H9 (cell line): ENCODE results near the gene AFMID. TPM values are rescaled to one million over a fixed set of nuclear protein-coding genes. Genes with fewer than 3 reads are reported as not detected.

Experiments used
- DNase-seq: peaks from one replicate; pipeline ENCODE4 v3.0.0-alpha.2; 2017
- H2AFZ ChIP-seq: one replicate; pipeline ENCODE4 v1.6.1; 2013; ENCODE audit warnings: mild to moderate bottlenecking, low read length, control low read depth, moderate library complexity
- H2AK5ac ChIP-seq: 2 replicates; pipeline ENCODE4 v1.6.1; 2013; ENCODE audit warnings: low read length, control low read depth, mixed read lengths; ENCODE audit not compliant: insufficient read length
- H2BK120ac ChIP-seq: one replicate; pipeline ENCODE4 v1.6.1; 2013; ENCODE audit warnings: low read depth, mild to moderate bottlenecking, low read length, control low read depth, inconsistent platforms; ENCODE audit not compliant: poor library complexity, severe bottlenecking
- H2BK12ac ChIP-seq: 2 replicates; pipeline ENCODE4 v1.6.1; 2013; ENCODE audit warnings: low read length, control low read depth, mixed read lengths, low read depth; ENCODE audit not compliant: insufficient read length
- H2BK15ac ChIP-seq: 2 replicates; pipeline ENCODE4 v1.6.1; 2013; ENCODE audit warnings: low read depth, low read length, control low read depth
- H2BK20ac ChIP-seq: one replicate; pipeline ENCODE4 v1.6.1; 2013; ENCODE audit warnings: low read depth, mild to moderate bottlenecking, low read length, control low read depth, inconsistent platforms; ENCODE audit not compliant: poor library complexity, severe bottlenecking
- H2BK5ac ChIP-seq: 2 replicates; pipeline ENCODE4 v1.6.1; 2013; ENCODE audit warnings: low read length, control low read depth, mixed read lengths; ENCODE audit not compliant: insufficient read length
- H3K14ac ChIP-seq: 2 replicates; pipeline ENCODE4 v1.6.1; 2013; ENCODE audit warnings: low read length, control low read depth; ENCODE audit not compliant: insufficient read depth
- H3K18ac ChIP-seq: 2 replicates; pipeline ENCODE4 v1.6.1; 2013; ENCODE audit warnings: low read depth, mild to moderate bottlenecking, mixed read lengths, low read length, control low read depth; ENCODE audit not compliant: insufficient read length
- H3K23ac ChIP-seq: 2 replicates; pipeline ENCODE4 v1.6.1; 2013; ENCODE audit warnings: low read length, control low read depth, mixed read lengths, low read depth; ENCODE audit not compliant: insufficient read length
- H3K23me2 ChIP-seq: 2 replicates; pipeline ENCODE4 v1.6.1; 2013; ENCODE audit warnings: low read depth, mild to moderate bottlenecking, mixed read lengths, low read length, control low read depth; ENCODE audit not compliant: insufficient read length, poor library complexity, severe bottlenecking
- H3K27ac ChIP-seq: 2 replicates; pipeline ENCODE4 v1.5.1; 2013; ENCODE audit warnings: low read length, control low read depth, mixed read lengths, low read depth; ENCODE audit not compliant: insufficient read length
- H3K27me3 ChIP-seq: 2 replicates; pipeline ENCODE4 v1.6.1; 2013; ENCODE audit warnings: low read length, control low read depth, inconsistent platforms; ENCODE audit not compliant: insufficient read depth
- H3K4ac ChIP-seq: 2 replicates; pipeline ENCODE4 v1.6.1; 2013; ENCODE audit warnings: low read depth, mild to moderate bottlenecking, control low read depth, inconsistent platforms, low read length, moderate library complexity
- H3K4me1 ChIP-seq: 2 replicates; pipeline ENCODE4 v1.6.1; 2013; ENCODE audit warnings: low read length, control low read depth, inconsistent platforms; ENCODE audit not compliant: insufficient read depth
- H3K4me2 ChIP-seq: 2 replicates; pipeline ENCODE4 v1.6.1; 2013; ENCODE audit warnings: low read length, control low read depth, mixed read lengths; ENCODE audit not compliant: insufficient read length, insufficient read depth
- H3K56ac ChIP-seq: 2 replicates; pipeline ENCODE4 v1.6.1; 2013; ENCODE audit warnings: low read depth, mild to moderate bottlenecking, mixed read lengths, low read length, control low read depth; ENCODE audit not compliant: insufficient read length
- H3K79me1 ChIP-seq: 2 replicates; pipeline ENCODE4 v1.6.1; 2013; ENCODE audit warnings: low read depth, mild to moderate bottlenecking, moderate library complexity, low read length, control low read depth, inconsistent platforms; ENCODE audit not compliant: insufficient read depth, poor library complexity, severe bottlenecking
- H3K79me2 ChIP-seq: 2 replicates; pipeline ENCODE4 v1.6.1; 2013; ENCODE audit warnings: low read length, control low read depth, inconsistent platforms; ENCODE audit not compliant: insufficient read depth
- H3K9ac ChIP-seq: 2 replicates; pipeline ENCODE4 v1.6.1; 2013; ENCODE audit warnings: low read length, control low read depth, mixed read lengths; ENCODE audit not compliant: insufficient read length; ENCODE audit errors: extremely low read depth
- H3K9me3 ChIP-seq: one replicate; pipeline ENCODE4 v1.6.1; 2013; ENCODE audit warnings: low read depth, low read length, inconsistent platforms; ENCODE audit not compliant: control insufficient read depth
- H3T11ph ChIP-seq: one replicate; pipeline ENCODE4 v1.6.1; 2013; ENCODE audit warnings: mild to moderate bottlenecking, low read length, control low read depth, inconsistent platforms
- H4K20me1 ChIP-seq: one replicate; pipeline ENCODE4 v1.6.1; 2013; ENCODE audit not compliant: control insufficient read depth, insufficient read length, insufficient read depth
- H4K5ac ChIP-seq: 2 replicates; pipeline ENCODE4 v1.6.1; 2013; ENCODE audit warnings: low read depth, mild to moderate bottlenecking, mixed read lengths, low read length, control low read depth; ENCODE audit not compliant: insufficient read length
- H4K8ac ChIP-seq: replicated peaks from 2 replicates; pipeline ENCODE4 v1.6.1; 2013; ENCODE audit warnings: low read length, control low read depth, mixed read lengths, low read depth; ENCODE audit not compliant: insufficient read length
- H4K91ac ChIP-seq: 2 replicates; pipeline ENCODE4 v1.6.1; 2013; ENCODE audit warnings: low read depth, mild to moderate bottlenecking, moderate library complexity, mixed read lengths, low read length, control low read depth; ENCODE audit not compliant: insufficient read length
- H3K27ac Mint-ChIP-seq, 3 experiments: 2 replicates in 2 of 3; 3 replicates in 1 of 3; pipeline ENCODE4 v1.8.0; 2020 to 2021; ENCODE audit warnings: mixed read lengths in 3 of 3, mild to moderate bottlenecking in 1 of 3, moderate library complexity in 1 of 3
- H3K27me3 Mint-ChIP-seq: 2 replicates; pipeline ENCODE4 v1.8.0; 2021; ENCODE audit warnings: low read depth, mild to moderate bottlenecking, moderate library complexity, mixed read lengths
- H3K36me3 Mint-ChIP-seq, 3 experiments: 2 replicates in 2 of 3; 3 replicates in 1 of 3; pipeline ENCODE4 v1.8.0; 2020 to 2021; ENCODE audit warnings: low read depth in 3 of 3, mixed read lengths in 3 of 3; ENCODE audit not compliant: insufficient read depth in 1 of 3
- H3K4me1 Mint-ChIP-seq, 2 experiments: 2 replicates each; pipeline ENCODE4 v1.8.0; 2020; ENCODE audit warnings: mixed read lengths in 2 of 2
- H3K4me3 Mint-ChIP-seq, 2 experiments: 2 replicates in 1 of 2; 3 replicates in 1 of 2; pipeline ENCODE4 v1.8.0; 2020 to 2021; ENCODE audit warnings: mild to moderate bottlenecking in 2 of 2, mixed read lengths in 2 of 2, moderate library complexity in 1 of 2
- H3K9me3 Mint-ChIP-seq, 2 experiments: 2 replicates in 1 of 2; 3 replicates in 1 of 2; pipeline ENCODE4 v1.8.0; 2020; ENCODE audit warnings: mild to moderate bottlenecking in 2 of 2, mixed read lengths in 2 of 2, moderate library complexity in 1 of 2
- CTCF ChIP-seq: fragments of 200-600 bp; sonication (generic); conservative IDR thresholded peaks from 3 replicates; pipeline ENCODE4 v1.8.0; 2021; ENCODE audit warnings: antibody characterized with exemption, mild to moderate bottlenecking
- WGBS: extraction: QIAGEN DNeasy Blood & Tissue Kit; methylation state at CpG from one replicate; pipeline ENCODE4 v1.1.7; 2013; ENCODE audit warnings: missing lambda C conversion rate, low lambda C conversion rate, mixed read lengths; ENCODE audit not compliant: insufficient read length; ENCODE audit errors: extremely low coverage; 5-methylcytosine and 5-hydroxymethylcytosine counted together
- total RNA-seq: library from RNA; stranded (reverse); gene quantifications from 2 replicates; pipeline ENCODE4 v1.2.1, GENCODE V29; 2021

Gene AFMID
- total RNA-seq, 1 experiment from 2014 or later: 64.1 TPM

DNA sequence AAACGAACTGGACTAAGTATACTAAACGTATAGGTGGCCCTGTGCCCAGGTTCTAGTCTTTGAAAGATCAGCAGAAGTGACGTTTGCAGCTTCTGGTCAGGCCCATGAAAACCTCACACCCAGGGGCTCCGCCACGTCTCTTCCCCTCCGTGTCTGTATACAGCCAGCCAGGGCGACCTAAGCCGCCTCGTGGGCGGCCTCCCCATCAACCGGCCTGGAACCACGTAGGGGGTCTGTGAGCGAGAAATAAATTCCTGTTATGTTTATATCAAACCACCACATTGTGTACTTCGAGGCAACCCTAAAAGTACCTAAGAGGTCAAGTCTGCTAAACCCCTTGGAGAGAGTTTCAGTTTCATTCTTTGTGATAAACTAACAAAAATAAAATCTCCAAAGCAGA, 7.1 kb upstream of the AFMID start:
- no peak overlapping the region for H3T11ph ChIP-seq
- H2BK12ac ChIP-seq: no peak overlapping the region
- no peak overlapping the region for H2BK20ac ChIP-seq
- H3K79me2 ChIP-seq: peaks cover 4% of the 10 kb centered on the region; the same call in 1 of the 2 replicates
- no peaks in the 10 kb centered on the region for H3K4me1 ChIP-seq
- Mint-ChIP-seq H3K4me1 (peaks cover 21 to 32% of the 10 kb centered on the region in 2 experiments), H3K9me3 (no peaks in the 10 kb centered on the region; a peak in 1 of 5 replicates), H3K27me3 (no peaks in the 10 kb centered on the region; the same call in 1 of the 2 replicates), H3K36me3 (peaks cover 60 to 84% (median 84%) of the 10 kb centered on the region in 3 experiments), H3K4me3 (no peak overlapping the region), H3K27ac (no peak overlapping the region)
- no peaks in the 10 kb centered on the region for H4K20me1 ChIP-seq
- no peak overlapping the region for H3K23ac ChIP-seq
- peaks cover 2% of the 10 kb centered on the region for H3K79me1 ChIP-seq
- H3K23me2 ChIP-seq: no peaks in the 10 kb centered on the region
- no peak overlapping the region for H3K56ac ChIP-seq
- DNase-seq: no peak
- no peak overlapping the region for H4K91ac ChIP-seq
- WGBS: no CpG with 5 or more reads among the region's 14 CpGs
- H2AFZ ChIP-seq: no peak overlapping the region
- no peak overlapping the region for H3K18ac ChIP-seq
- H3K4me2 ChIP-seq: no peak overlapping the region
- no peak overlapping the region for H3K14ac ChIP-seq
- H2BK120ac ChIP-seq: no peak overlapping the region
- H4K8ac ChIP-seq: no peak overlapping the region
- H2BK15ac ChIP-seq: no peak overlapping the region
- H2BK5ac ChIP-seq: no peak overlapping the region
- H3K27me3 ChIP-seq: no peaks in the 10 kb centered on the region
- no peak overlapping the region for H4K5ac ChIP-seq
- H3K4ac ChIP-seq: no peak overlapping the region
- H3K27ac ChIP-seq: no peak overlapping the region
- no peak for TF ChIP-seq CTCF
- no peak overlapping the region for H2AK5ac ChIP-seq
- H3K9ac ChIP-seq: no peak overlapping the region
- H3K9me3 ChIP-seq: no peaks in the 10 kb centered on the region
